Left lung (tissue), 10 donors: ENCODE measurements around the gene VCX2. TPM values are rescaled to one million over a fixed set of nuclear protein-coding genes. Genes with fewer than 3 reads are reported as not detected.

ENCODE experiments used
- ATAC-seq: fragments of 200-7000 bp; cut with Tn5 transposase; one replicate; pipeline ENCODE4 v1.9.1; 2020; ENCODE audit warnings: moderate library complexity
- DNase-seq, 4 donors: peaks; one replicate each; pipeline ENCODE4 v3.0.0-alpha.2; 2013 to 2020
- H3K27ac ChIP-seq, 2 donors: fragments of 200-600 bp; sonication (generic) in 1 of 2; one replicate each; pipeline versions ENCODE4 v1.5.0 to v1.8.0; 2020 to 2021
- H3K27me3 ChIP-seq, 2 donors: fragments of 200-600 bp; sonication (generic) in 1 of 2; one replicate each; pipeline versions ENCODE4 v1.5.0 to v1.8.0; 2020 to 2021
- H3K36me3 ChIP-seq, 2 donors: fragments of 200-600 bp; sonication (generic) in 1 of 2; one replicate each; pipeline versions ENCODE4 v1.5.0 to v1.8.0; 2020 to 2021
- H3K4me1 ChIP-seq, 2 donors: fragments of 200-600 bp; one replicate each; pipeline ENCODE4 v1.8.0; 2021
- H3K4me3 ChIP-seq, 2 donors: fragments of 200-600 bp; sonication (generic) in 1 of 2; one replicate each; pipeline versions ENCODE4 v1.5.0 to v1.8.0; 2020 to 2021; ENCODE audit warnings: mild to moderate bottlenecking in 1 of 2
- H3K9me3 ChIP-seq, 2 donors: fragments of 200-600 bp; sonication (generic) in 1 of 2; one replicate each; pipeline versions ENCODE4 v1.5.0 to v1.8.0; 2020 to 2021
- CTCF ChIP-seq, 2 donors: fragments of 200-600 bp; sonication (generic) in 1 of 2; IDR thresholded peaks; one replicate each; pipeline versions ENCODE4 v1.5.0 to v1.8.0; 2021; ENCODE audit warnings: antibody characterized with exemption in 2 of 2
- intact Hi-C, 2 donors: fragments of 100-400 bp; cut with DNase I; formaldehyde crosslinking; loops; one replicate each; pipeline versions ENCODE4 v1.11.2 to v1.14.2; 2022
- polyA plus RNA-seq, 6 donors: library from polyadenylated mRNA; unstranded; fragments of 120-200 nt; gene quantifications; one replicate each; pipeline ENCODE4 v1.2.1, GENCODE V29; 2013; ENCODE audit not compliant: insufficient read length in 6 of 6
- total RNA-seq, 2 donors: library from RNA; stranded (reverse); fragmentation: NEBNext Ultra II Directional; extraction: Animal tissue kit (Norgen Biotek cat#: 25700); gene quantifications; one replicate each; pipeline ENCODE4 v1.2.1, GENCODE V29; 2021
- donor health status: DM: no; HTN: yes; CAD: no.
- donor health status: DM: no; HTN: no; CAD: no.

VCX2 gene
- total and polyA plus RNA-seq, 8 donors: not detected

- Histone ChIP-seq H3K27ac (no peak overlapping the region), H3K9me3 (no peaks in the 10 kb centered on the region), H3K4me3 (no peak overlapping the region), H3K4me1 (no peaks in the 10 kb centered on the region), H3K36me3 (no peaks in the 10 kb centered on the region), H3K27me3 (no peaks in the 10 kb centered on the region)
- intact Hi-C loops: no loop called here
- ATAC-seq (no peak), DNase-seq (no peak)
- no peak for TF ChIP-seq CTCF (IDR thresholded peaks at IDR 0.05)
Observed at GRCh38 chrX:8194216-8194615, 23.1 kb upstream of the VCX2 start.

GRCh38 chrX:8192276-8192675 lies 21.2 kb upstream of the VCX2 start:
- Histone ChIP-seq H3K9me3 (no peaks in the 10 kb centered on the region), H3K4me1 (no peaks in the 10 kb centered on the region), H3K27ac (no peak overlapping the region), H3K36me3 (no peaks in the 10 kb centered on the region), H3K27me3 (no peaks in the 10 kb centered on the region), H3K4me3 (no peak overlapping the region)
- no peak for TF ChIP-seq CTCF (IDR thresholded peaks at IDR 0.05)
- DNase-seq (no peak), ATAC-seq (no peak)
- intact Hi-C loops: no loop called here

GRCh38 chrX:8191022-8191421 lies 20.0 kb upstream of the VCX2 start:
- no peaks in the 10 kb centered on the region for H3K36me3 ChIP-seq
- no peak for TF ChIP-seq CTCF (IDR thresholded peaks at IDR 0.05)
- intact Hi-C loops: no loop called here
- no peak overlapping the region for H3K27ac ChIP-seq
- H3K4me1 ChIP-seq: no peaks in the 10 kb centered on the region
- ATAC-seq (peak; percentile 98), DNase-seq (peak in 1 of 4 donors; percentile 47)
- no peaks in the 10 kb centered on the region for H3K27me3 ChIP-seq
- no peak overlapping the region for H3K4me3 ChIP-seq
- no peaks in the 10 kb centered on the region for H3K9me3 ChIP-seq

GRCh38 chrX:8190341-8190830 lies 19.3 kb upstream of the VCX2 start:
- Histone ChIP-seq H3K27me3 (no peaks in the 10 kb centered on the region), H3K4me1 (no peaks in the 10 kb centered on the region), H3K27ac (no peak overlapping the region), H3K4me3 (no peak overlapping the region), H3K36me3 (no peaks in the 10 kb centered on the region), H3K9me3 (no peaks in the 10 kb centered on the region)
- no peak for DNase-seq
- intact Hi-C loops: no loop called here
- ATAC-seq: no peak
- no peak for TF ChIP-seq CTCF (IDR thresholded peaks at IDR 0.05)

GRCh38 chrX:8189096-8189830 lies 18.2 kb upstream of the VCX2 start:
- Histone ChIP-seq H3K27ac (no peak overlapping the region), H3K4me1 (no peaks in the 10 kb centered on the region), H3K36me3 (no peaks in the 10 kb centered on the region), H3K9me3 (no peaks in the 10 kb centered on the region), H3K27me3 (no peaks in the 10 kb centered on the region), H3K4me3 (no peak overlapping the region)
- DNase-seq: no peak
- TF ChIP-seq CTCF (IDR thresholded peaks at IDR 0.05): no peak
- ATAC-seq: no peak
- intact Hi-C loops: no loop called here
